AG10803 (cell line): ENCODE results near the gene SERTM1.
A peak's percentile ranks its signal among the peaks of the same experiment; 100 is the strongest.

Experiments
- DNase-seq: peaks from one replicate; pipeline ENCODE4 v3.0.0; 2010; ENCODE audit warnings: low read depth
- H3K4me3 ChIP-seq: 2 replicates; pipeline ENCODE4 v1.5.1; 2011; ENCODE audit warnings: mild to moderate bottlenecking, low read length, control low read depth
- TF ChIP-seq, protein P1 (sequence below): conservative IDR thresholded peaks from 2 replicates; pipeline ENCODE4 v1.5.1; 2011; ENCODE audit warnings: mild to moderate bottlenecking, low read length, control low read depth, inconsistent platforms

Gene SERTM1

DNA sequence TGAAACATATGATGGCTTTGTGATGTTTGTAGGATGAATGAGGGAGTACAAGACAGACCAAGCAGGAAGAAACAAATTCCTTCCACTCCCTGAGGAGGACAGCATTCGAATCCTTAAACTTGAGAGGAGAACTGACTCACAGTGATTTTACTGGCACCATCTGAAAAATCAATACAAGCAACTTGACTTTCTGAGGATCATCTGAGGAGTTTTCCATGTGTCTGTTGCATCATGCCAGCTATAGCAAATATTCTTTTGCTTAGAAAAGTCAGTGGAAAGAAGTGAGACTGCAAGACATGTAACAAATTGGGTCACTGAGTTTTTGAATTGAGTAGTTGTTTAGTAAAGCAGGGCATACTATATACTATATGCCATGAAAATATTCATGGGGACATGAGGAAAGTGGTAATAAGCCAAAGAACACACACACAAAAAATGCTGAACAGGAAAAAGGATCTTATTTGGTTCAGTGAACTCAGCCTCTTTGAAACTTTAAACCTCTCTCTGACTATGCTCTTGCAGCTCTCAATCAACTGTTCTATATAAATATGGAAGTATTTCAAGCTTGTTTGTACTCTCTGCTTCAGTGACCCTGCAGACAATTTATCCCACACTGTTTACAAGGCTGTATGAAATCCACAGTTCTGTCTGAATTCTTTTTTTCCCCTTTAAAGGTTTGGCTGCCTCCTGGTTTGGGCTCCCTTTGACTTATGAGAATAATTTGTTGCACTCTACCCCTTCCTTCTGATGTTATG lies 35.5 kb downstream of the SERTM1 start:
- no peak for DNase-seq
- no peak overlapping the region for H3K4me3 ChIP-seq
- TF ChIP-seq, protein P1, sequence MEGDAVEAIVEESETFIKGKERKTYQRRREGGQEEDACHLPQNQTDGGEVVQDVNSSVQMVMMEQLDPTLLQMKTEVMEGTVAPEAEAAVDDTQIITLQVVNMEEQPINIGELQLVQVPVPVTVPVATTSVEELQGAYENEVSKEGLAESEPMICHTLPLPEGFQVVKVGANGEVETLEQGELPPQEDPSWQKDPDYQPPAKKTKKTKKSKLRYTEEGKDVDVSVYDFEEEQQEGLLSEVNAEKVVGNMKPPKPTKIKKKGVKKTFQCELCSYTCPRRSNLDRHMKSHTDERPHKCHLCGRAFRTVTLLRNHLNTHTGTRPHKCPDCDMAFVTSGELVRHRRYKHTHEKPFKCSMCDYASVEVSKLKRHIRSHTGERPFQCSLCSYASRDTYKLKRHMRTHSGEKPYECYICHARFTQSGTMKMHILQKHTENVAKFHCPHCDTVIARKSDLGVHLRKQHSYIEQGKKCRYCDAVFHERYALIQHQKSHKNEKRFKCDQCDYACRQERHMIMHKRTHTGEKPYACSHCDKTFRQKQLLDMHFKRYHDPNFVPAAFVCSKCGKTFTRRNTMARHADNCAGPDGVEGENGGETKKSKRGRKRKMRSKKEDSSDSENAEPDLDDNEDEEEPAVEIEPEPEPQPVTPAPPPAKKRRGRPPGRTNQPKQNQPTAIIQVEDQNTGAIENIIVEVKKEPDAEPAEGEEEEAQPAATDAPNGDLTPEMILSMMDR: no peak

DNA sequence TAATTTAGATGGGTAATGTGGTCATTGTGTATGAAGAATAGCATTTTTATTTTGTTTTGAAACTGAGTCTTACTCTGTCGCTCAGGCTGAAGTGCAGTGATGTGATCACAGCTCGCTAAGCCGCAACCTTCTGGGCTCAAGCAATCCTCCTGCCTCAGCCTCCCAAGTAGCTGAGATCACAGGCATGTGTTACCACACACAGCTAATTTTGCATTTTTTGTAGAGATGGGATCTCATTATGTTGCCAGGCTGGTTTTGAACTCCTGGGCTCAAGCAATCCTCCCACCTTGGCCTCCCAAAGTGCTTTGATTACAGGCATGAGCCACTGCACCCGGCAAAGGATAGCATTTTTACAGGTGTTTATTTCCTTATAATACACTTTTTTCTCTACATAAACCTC lies 36.6 kb downstream of the SERTM1 start:
- TF ChIP-seq, protein P1: no peak
- no peak overlapping the region for H3K4me3 ChIP-seq
- no peak for DNase-seq

DNA sequence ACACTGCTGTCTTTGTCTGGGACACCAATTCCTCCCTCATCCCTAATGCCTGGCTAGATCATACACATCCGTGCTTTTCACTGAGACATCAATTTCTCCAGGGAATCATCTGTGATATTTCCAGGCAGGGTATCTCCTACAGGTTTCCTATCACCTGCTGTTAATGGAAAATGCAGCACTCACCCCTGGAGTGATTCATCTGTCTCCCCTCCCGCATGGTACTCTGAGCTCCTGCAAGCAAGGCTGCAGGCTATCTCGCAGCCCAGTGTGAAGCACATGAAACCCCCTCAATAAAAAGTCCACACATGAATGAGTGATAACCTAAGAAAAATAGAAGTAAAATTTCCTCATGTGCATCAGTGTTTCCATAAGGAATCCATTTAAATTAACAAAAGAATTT lies 38.5 kb downstream of the SERTM1 start:
- DNase-seq: no peak
- no peak overlapping the region for H3K4me3 ChIP-seq
- TF ChIP-seq, protein P1: no peak

DNA sequence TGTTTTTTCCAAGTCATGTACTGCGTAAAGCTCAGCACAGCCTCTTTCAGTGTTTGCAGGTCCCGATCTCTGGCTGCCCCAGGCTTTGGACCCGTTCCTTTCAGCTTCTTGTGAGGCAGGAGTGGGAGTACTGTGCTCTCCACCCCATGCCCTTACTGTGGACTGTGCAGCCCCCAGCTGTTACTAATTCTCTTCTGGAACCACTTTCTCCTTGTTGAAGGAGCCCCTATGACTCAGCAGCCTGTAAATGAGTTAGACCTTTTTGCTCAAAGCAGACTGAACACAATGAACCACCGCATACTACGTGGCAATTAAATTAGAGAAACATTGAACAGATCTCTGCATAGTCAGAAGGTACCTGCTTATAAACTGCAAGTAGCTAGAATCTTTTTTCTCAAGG lies 39.0 kb downstream of the SERTM1 start:
- H3K4me3 ChIP-seq: no peak overlapping the region
- peak; percentile 49 for DNase-seq
- TF ChIP-seq, protein P1: no peak

DNA sequence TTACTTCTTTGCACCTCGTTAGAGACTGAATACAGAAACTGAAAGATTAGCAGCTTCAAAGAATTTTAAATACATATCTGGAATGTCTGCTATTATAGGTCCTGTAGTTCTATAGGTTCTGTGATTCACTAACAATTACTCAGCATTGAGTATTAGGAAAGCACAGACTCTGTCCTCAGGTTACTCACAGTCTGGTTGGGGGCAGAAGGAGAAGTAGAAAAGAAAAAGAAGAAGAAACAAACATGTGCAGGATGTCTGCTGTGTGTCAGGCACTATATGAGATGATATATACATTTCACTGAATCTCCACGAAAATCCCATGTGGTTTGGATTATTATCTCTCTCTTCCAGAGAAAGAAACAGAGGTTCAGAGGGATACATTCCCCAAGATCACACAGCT lies 40.1 kb downstream of the SERTM1 start:
- TF ChIP-seq, protein P1: no peak
- DNase-seq: no peak
- H3K4me3 ChIP-seq: no peak overlapping the region

DNA sequence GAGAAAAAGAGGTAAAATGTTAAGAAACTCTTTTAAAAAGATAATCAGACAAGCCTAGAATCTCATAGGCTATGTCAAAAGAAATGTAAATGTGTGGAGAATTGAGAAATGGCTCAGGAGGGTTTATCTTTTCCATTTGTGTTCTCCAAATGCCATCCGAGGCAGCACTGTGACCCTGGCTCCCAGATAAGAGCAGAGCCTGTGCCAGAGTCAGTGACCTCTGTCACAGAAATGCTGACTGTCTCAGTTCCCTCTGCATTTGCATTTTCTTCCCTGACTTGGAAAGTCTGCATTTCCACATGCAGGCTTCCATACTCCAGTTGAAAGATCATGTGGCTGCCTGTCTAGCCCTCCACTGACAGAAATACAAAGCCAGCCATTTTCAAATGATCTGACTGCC lies 42.0 kb downstream of the SERTM1 start:
- TF ChIP-seq, protein P1: no peak
- no peak overlapping the region for H3K4me3 ChIP-seq
- no peak for DNase-seq

DNA sequence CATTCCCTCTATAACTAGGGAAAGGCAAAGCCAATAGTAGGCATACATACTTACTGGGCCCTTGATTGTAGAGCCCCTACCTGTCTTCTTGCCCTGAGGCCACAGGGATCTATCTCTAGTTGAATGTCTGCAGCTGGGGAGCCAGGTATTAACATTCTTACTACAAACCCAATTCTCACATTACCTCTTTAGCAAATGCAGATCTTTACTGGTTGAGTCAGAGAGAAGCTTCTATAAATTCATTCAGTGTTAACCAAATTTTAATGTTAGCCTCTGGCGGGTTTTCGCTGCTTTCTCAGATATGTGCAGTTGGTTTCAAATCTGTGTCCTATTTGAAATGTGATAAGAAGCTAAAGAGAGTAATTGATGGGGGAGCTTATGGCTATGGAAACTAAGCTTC lies 43.2 kb downstream of the SERTM1 start:
- no peak overlapping the region for H3K4me3 ChIP-seq
- TF ChIP-seq, protein P1: no peak
- DNase-seq: no peak
